Hepatic stellate cell (primary cell): ENCODE data around the gene SSU72.

Experiments
- DNase-seq: peaks from one replicate; pipeline ENCODE4 v3.0.0; 2011; ENCODE audit warnings: low spot score

The SSU72 gene

DNA sequence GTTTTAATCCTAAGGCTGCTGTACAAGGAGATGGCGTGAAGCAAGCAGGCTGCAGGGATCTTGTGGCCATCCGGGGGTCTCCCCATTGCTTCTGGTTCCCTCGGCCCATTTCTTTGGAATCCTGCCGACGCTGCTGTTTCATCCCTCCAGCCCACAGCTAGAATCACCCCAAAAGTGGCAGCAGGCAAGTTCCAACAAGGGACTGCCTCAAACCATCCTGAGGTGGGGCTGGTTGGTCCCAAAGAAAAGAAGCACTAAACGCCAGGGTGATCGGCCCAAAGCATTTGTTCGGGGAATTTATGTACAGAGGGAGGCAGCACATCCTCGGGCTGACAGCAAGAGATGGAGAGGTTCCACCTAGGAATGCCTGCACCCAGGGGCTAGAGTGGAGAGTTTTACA lies 36.1 kb upstream of the SSU72 start:
- no peak for DNase-seq

DNA sequence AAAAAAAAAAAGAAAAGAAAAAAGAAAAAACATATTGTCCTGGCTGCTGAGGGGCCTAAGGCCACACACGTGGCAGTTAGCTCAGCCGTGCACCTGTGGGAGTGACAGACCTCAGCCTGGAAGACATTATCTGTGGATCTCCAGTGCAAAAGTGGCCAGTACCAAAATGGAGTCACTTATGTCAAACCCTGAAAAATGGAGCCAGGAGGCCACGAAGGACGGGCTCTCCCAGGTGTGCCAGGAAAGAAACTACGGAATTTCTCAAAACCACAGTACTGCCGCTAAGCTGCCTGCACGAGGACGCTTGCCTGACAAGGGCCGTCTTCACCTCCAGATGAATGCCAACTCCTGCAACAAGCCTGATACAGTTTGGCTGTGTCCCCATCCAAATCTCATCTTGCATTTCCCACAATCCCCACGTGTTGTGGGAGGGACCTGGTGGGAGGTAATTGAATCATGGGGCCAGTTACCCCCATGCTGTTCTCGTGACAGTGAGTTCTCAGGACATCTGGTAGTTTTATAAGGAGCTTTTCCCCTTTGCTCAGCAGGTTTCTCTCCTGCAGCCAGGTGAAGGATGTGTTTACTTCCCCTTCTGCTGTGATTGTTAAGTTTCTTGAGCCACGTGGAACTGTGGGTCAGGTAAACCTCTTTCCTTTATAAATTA lies 35.3 kb upstream of the SSU72 start:
- DNase-seq: no peak

DNA sequence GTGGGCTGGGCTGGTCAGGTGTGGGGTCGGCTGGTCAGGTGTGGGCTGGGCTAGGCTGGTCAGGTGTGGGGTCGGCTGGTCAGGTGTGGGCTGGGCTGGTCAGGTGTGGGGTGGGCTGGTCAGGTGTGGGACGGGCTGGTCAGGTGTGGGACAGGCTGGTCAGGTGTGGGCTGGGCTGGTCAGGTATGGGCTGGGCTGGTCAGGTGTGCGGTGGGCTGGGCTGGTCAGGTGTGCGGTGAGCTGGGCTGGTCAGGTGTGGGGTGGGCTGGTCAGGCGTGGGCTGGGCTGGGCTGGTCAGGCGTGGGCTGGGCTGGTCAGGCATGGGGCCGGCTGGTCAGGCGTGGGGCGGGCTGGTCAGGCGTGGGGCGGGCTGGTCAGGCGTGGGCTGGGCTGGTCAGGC lies 31.6 kb upstream of the SSU72 start:
- DNase-seq: no peak

DNA sequence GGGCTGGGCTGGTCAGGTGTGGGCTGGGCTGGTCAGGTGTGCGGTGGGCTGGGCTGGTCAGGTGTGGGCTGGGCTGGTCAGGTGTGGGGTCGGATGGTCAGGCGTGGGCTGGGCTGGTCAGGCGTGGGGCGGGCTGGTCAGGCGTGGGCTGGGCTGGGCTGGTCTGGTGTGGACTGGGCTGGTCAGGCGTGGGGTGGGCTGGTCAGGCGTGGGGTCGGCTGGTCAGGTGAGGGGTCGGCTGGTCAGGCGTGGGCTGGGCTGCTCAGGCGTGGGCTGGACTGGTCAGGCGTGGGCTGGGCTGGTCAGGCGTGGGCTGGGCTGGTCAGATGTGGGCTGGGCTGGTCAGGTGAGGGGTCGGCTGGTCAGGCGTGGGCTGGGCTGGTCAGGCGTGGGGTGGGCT lies 31.1 kb upstream of the SSU72 start:
- DNase-seq: no peak

DNA sequence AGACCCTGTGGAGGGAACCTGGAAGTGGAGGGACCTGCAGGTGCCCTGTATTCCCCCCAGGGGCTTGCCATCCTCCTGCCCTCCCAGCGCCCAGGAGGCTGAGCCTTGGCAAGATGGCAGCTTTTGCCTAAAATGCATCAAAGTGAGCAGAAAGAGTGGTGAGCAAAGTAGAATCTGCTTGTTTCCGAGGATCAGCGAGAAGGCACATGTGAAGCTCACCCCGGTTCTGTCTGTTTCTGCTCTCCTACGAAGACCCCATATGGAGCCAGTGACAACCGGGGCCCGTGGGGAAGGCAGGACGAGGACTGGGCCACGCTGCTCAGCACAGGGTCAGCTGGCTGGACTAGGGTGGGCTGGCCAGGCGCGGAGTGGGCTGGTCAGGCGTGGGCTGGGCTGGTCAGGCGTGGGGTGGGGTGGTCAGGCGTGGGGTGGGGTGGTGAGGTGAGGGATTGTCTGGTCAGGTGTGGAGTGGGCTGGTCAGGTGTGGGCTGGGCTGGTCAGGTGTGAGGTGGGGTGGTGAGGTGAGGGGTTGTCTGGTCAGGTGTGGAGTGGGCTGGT lies 30.4 kb upstream of the SSU72 start:
- DNase-seq: no peak

DNA sequence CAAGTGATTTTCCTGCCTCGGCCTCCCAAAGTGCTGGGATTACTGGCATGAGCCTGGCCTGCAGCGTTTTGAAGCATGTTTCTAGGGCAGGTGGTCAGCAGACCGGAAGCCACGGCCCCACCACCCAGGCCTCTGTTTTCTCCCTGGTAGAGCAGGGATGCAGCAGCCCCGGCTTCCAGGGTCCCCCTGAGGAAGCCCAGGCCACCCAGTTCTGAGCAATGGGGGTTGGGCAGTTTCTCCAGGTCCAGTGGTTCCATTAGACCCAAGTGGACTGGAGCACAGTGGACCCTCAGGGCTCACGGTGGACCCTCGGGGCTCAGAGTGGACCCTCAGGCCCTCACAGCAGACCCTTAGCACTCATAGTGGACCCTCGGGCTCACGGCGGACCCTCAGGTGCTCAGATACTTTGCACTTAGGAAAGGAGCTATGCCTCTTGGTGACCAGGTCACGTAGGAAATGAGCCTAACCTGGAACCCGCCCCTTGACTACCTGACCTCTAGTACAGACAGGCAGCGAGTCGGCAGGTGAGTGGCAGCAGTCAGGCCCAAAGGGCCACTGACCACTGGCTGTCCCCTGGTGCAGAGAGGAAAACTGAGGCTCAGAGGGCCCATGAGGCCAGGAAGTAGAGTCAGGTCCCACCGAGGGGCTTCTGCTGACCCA lies 29.8 kb upstream of the SSU72 start:
- DNase-seq: no peak

DNA sequence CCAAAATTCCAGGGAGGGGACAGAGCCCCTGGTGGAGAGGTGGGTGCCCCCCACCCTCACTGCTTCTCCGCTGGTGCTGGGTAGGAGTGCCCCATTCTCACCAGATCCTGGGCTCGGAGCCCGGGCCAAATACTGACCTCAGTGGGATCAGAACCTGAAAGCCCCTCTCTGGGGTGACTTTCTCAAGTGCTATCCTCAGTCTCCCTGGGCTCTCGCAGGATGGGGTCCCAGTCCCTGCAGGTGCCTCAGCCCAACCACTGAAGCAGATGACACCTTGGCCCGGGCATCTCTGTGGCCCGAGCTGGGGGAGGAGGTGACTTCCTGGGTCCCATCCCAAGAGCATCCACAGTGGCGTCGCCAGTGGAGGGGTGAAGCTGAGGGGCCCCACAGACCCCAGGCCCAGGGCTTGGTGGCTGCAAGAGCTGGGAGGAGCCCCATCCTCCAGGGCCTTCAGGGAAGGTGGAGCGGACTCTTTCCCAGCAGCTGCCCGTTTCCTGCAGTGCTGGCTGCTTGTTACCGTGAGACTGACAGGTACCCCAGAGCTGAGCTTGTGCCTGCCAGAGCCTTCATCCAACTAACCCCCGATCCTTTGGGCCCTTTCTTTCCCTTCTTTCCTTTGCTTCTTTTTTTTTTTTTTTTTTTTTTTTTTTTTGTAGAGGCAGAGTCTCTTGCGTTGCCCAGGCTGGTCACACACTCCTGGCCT lies 29.2 kb upstream of the SSU72 start:
- DNase-seq: no peak

DNA sequence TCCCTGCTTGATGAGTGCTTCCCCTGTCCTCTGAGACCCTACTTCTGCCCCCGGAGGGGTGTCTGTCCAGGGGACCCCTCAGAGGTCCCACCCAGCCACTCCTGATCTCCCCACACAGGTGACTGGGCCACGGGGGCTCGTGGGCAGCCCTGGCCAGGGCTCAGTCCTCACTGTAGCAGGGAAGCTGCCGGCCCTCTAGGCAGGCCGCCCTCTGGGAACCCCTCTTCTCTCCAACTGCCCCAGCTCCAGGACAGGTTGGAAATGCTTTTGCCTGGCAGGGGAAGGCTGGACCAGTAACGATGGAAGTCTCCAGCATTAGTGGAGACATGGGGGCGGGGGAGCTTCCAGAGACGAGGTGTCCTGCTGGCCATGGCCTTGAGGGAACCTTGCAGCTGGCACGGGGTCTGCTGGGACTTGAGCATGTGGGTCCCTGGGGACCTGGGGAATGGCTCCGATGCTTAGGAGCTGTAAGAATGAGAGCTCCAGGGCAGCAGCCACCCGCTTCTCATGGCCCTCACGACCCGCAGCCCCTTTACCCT lies 28.4 kb upstream of the SSU72 start:
- no peak for DNase-seq

DNA sequence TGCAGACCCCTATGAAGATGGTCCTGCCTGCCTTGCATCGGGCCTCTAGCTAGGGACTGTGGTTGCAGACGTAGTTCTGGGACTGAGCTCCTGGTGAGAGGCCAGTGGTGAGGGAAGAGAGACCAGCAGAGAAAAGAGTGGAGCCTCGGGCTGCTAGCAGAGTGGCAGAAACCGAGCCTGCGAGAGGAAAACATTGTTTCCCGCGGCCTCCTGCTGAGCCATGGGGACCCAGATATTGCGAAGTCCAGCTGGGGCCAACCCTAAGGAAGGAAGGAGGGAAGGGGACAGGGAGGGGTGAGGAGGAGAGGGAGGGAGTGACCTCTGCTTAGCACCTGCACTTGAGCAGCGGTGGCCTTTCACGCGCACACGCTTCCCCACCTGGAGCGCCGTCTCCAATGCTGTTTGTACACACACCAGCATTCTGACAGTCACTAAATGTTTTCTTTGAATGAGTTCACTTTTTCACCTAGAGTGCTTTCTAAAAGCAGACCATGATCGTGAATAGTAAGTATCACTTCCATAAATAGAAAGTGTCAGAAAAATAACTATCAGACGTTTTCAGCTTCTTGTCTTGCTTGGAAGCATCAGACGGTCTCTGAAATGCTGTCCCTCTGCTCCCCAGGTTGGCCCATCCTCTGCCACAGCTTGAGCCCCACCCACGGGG lies 27.8 kb upstream of the SSU72 start:
- no peak for DNase-seq

DNA sequence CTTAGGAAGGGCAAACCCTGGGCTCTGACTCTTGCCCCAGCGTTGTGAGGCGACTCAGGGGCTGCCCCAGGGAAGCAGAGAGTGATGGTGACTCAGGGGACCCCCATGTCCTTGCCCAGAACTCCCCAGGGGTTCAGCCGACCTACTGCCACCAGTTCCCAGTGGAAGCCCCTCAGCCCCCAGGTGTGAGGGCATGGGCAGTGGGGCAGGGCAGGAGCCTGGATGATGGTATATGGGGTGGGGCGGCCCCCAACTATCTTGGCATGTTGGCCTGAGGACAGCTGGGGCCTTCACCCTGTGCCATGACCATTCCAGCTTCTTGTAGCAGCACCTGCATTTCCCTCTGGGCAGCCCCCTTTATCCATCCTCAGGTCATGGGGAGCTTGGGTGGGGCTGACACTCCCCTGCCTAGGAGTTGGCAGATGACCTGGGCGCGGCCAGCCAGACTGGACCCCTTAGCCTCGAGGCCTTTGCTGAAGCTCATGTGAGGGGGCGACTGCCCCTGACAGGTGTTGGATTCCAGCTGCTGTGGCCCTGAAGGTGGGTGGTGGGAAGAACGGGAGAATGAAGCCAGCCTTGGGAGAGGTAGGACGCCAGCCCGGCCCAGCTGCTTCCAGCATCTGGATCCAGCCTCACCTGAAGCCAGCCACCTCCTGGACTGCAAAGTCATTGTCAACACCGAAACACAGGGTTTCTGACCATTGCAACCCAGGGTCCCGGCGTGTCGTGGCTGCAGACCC lies 27.1 kb upstream of the SSU72 start:
- no peak for DNase-seq

DNA sequence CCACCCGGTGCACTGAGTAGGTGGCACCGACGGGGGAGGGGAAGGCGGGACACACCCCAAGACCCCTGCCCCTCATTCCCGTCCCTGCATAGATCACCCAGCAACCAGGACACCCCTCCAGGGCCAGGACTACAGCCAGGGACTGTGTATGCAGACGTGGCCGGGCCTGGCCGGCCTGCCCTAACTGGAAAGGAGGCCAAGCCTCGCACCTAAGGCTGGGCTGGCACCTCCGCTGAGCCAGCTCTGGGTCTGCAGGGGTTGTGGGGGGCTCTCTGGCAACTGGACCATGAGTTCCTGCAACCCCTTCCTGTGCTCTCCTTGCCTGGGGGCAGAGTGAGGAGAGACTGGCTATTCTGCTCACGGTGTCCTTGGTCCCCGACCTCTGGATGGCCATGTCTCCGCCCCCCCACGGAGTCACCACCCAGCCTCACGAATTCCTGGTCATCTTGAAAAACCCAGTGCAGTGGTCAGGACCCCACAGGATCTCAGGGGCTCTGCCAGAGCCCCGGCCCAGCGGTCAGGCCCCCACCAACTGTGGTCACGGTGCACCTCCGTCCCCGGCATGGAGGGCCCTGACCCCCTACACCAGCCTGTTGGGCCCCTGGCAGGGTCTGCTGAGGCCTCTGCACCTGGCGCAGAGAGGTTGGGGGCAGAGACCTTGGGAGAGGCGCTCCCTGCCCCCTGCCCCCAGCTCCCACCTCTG lies 26.3 kb upstream of the SSU72 start:
- no peak for DNase-seq

DNA sequence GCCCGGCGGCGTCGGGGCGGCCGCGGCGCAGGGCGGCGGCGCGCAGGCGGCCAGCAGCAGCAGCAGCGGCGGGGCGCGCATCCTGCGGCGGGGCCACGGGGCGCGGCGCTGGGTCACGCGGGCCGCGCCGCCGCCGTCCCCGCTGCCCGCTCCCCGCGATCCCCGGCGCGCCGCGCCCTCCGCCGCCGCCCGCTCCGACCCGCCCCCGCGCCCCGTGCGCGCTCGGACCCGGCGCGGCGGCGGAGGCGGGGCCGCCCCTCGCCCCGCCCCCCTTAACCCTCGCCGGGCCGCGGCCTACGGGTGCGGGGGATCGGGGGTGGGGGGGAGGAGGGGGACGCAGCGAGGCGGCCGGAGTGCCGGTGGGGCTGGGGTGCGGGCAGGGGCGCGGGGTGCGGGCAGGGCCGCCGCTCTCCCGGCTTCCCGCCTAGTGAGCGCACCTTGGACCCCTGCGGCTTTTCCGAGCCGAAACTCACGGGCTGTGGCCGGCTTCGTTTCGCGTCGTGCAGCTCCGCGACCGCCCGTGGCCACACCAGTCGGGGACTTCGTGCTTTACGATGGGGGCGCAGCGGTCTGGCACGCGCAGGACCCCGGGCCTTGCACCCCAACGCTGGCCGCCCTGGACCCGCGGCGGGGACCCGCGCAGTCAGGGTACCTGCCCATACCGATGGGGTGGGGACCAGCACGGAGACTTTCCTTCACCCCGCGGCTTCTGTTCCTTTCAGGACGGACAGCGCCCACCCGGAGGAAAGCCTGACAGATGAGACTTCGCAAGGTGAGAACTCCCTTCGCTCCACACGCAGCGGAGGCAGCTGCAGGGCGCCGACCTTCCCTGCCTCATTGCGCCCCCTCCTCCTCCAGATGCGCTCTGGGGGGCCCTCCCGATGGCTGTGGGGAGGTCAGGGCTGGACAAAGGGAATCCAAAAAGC lies 25.5 kb upstream of the SSU72 start, which contains the start of gene FNDC10:
Gene FNDC10 (minus strand): TSS at position 201 of the 926 bp plus-strand sequence. CDS start 120 bp downstream, at position 81.
- DNase-seq: no peak

DNA sequence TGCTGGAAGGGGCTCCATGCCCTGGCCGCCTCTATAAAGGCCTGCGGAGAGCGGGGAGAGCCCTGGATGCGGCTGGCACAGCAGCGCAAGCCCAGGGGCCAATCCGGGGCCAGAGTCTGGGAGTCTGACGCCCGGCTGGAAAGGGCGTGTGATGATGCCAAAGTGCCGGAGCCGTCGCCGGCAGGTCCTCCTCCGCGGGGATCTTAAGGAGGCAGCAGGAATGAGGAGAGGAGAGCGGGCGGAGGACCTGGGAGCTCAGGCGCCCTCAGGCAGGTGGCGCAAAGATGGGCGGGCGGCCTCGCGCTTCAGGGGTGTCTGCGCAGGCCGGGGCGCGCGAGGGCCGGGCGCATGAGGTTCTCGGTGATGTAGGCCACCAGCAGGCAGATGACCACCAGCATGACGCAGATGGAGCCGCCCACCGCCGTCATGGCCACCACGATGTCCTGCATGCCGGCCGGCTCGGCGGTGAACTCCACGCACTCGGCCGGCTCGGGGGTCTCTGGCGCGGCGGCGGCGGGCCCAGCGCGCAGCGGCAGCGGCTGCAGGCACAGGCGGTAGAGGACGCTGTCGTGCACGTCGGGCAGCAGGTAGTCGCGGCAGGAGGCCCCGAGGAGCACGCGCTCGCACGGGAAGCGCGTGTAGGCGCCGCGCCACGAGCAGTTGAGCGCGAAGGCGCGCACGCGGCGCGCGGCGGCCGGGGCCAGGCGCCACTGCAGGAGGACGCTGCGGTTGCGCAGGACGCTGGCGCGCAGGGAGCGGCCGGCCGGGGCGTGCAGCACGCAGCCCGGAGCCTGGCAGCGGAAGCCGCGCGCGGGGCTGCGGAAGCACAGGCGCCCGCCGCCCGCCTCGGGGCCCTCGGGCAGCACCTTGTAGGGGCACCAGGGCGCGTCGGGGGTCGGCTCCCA lies 24.6 kb upstream of the SSU72 start:
- DNase-seq: peak; percentile 66

DNA sequence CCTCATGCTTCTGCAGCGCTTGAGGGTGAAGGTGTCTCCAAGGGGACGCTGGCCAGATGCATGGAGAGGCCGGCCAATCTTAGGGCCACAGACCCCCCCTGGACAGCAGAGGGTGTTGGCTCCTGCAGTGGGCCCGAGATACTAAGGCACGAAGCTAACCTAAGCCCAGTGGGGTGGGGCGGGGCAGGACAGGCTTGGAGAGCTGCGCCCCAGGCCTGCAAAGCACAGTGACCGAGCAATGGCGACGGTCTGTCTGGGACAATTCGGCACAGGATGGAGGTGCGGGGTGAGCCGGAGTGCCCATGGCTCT lies 24.0 kb upstream of the SSU72 start:
- DNase-seq: no peak

DNA sequence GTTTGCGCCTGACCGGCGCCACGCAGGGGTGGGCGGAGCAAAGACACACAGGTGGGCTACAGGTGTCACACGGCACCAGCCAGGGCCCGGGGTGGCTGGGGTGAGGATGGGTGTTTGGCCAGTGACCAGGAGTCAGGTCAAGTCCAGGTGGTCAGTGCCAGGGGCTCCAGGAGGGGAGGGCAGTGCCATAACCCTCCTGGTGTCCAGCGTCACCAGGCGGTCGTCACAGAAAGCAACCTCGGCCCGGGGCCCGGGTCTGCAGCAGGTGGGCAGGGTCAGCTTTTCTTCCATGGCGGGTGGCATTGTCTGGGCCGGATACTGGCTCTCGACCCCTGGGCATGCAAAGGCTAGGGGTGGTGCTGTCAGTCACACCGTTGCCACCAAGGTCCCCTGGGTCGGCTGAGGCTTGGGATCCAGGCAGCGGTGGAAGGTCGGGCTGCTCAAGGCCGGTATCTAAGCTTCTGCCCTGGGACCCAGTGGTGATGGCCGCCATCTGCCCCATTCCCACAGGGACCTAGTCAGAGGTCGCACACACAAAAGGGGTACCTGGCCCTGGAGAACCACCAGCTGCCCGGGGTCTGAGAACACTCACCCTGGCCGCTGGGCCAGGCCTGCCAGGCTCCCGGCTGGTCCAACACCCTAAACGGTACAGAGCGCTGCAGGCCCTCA lies 23.5 kb upstream of the SSU72 start:
- DNase-seq: no peak

DNA sequence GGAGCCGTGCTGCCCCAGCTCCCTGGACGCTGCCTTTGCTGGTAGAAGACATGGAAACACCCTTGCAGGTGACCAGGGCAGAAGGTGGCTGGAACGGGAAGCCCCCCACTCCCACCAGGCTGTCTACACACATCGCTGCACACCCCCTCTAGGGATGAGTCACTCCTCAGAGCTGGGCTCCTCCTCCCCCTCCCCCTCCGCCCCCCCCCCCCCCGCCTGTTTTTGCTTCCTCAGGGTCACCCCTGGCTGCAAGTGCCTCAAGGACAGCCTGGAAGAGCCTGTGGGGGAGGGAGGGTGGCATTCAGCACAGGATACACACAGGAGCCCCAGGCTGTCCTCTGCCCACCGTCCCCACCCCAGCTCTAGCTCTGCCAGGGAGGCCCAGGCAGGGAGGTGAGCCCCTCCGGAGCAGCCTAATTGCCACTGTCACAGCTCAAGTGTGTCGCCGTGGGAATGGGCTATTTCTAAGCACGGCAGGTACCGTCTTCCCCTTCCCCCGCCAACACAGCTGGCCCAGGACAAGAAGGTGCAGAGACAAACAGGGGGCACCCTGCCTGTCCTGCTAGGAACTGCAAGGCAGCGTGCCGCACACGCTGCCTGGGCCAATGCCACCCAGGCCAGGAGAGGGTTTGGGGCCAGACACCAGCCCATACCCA lies 22.7 kb upstream of the SSU72 start:
- DNase-seq: no peak

DNA sequence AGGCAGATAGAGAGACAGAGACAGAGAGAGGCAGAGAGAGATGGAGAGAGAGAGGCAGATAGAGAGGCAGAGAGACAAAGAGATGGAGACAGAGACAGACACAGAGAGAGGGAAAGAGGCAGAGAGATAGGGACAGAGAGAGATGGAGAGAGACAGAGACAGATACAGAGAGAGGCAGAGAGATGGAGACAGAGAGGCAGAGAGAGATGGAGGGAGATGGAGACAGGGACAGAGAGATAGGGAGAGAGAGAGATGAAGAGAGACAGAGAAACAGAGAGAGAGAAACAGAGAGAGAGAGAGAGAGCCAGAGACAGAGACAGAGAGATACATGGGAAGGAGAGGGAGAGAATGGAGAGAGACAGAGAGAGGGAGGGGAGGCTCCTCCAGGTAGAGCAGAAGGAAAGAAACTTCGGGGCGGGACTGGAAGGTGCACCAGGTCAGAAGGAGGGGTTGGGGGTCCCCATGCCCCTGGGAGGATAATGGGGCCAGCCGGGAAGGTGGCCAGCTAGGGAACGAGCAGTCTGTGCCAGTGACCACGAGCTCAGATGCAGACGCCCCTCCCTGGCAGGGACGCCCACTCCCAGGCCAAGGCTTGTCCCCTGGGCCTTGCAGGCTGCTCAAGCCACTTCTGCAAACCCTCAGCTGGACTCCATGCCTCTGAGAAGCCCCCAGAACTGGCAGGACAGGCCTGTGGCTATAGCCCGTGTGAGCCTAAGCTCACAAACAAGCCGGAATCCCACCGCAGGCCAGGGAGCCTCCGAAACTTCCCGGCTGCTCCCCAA lies 22.0 kb upstream of the SSU72 start:
- DNase-seq: no peak
